Right lobe of liver (tissue), 6 donors: ENCODE measurements around the gene PLEKHG3. TPM values are rescaled to one million over a fixed set of nuclear protein-coding genes. Genes with fewer than 3 reads are reported as not detected.
A peak's percentile ranks its signal among the peaks of the same experiment; 100 is the strongest.

Experiments
- ATAC-seq, 4 donors: fragments of 200-7000 bp; cut with Tn5 transposase; one replicate each; pipeline ENCODE4 v1.9.1; 2020; ENCODE audit warnings: mild to moderate bottlenecking in 4 of 4, moderate library complexity in 4 of 4
- DNase-seq, 3 donors: peaks; one replicate each; pipeline ENCODE4 v3.0.0-alpha.2; 2020
- H3K27ac ChIP-seq, 3 donors: fragments of 200-600 bp; one replicate each; pipeline ENCODE4 v1.8.0; 2022
- H3K27me3 ChIP-seq, 2 donors: fragments of 200-600 bp; one replicate each; pipeline ENCODE4 v1.8.0; 2022
- H3K36me3 ChIP-seq, 4 donors: fragments of 200-600 bp; sonication (generic) in 1 of 4; one replicate each; pipeline versions ENCODE4 v1.5.1 to v1.8.0; 2017 to 2022; ENCODE audit warnings: control low read depth in 1 of 4
- H3K4me1 ChIP-seq, 4 donors: fragments of 200-600 bp; sonication (generic) in 1 of 4; one replicate each; pipeline versions ENCODE4 v1.5.1 to v1.8.0; 2017 to 2022; ENCODE audit warnings: control low read depth in 1 of 4
- H3K4me3 ChIP-seq, 3 donors: fragments of 200-600 bp; one replicate each; pipeline ENCODE4 v1.8.0; 2022
- H3K9me3 ChIP-seq, 4 donors: fragments of 200-600 bp; sonication (generic) in 1 of 4; one replicate each; pipeline versions ENCODE4 v1.5.1 to v1.8.0; 2017 to 2022; ENCODE audit warnings: control low read depth in 1 of 4
- CTCF ChIP-seq, 4 donors: fragments of 200-600 bp in 3 of 4; fragments of 450-650 bp in 1 of 4; IDR thresholded peaks; one replicate each; pipeline versions ENCODE4 v1.5.1 to v1.8.0; 2016 to 2022; ENCODE audit warnings: antibody characterized with exemption in 4 of 4, mild to moderate bottlenecking in 2 of 4
- POLR2A ChIP-seq: fragments of 450-650 bp; IDR thresholded peaks from one replicate; pipeline ENCODE4 v1.6.1; 2017; ENCODE audit warnings: antibody characterized with exemption, mild to moderate bottlenecking
- WGBS: methylation state at CpG from one replicate; pipeline ENCODE4 v1.1.6; 2018; ENCODE audit warnings: low coverage, low lambda C conversion rate; ENCODE audit not compliant: insufficient coverage; ENCODE audit errors: missing lambda C conversion rate; 5-methylcytosine and 5-hydroxymethylcytosine counted together
- intact Hi-C, 2 donors: fragments of 100-400 bp; cut with DNase I; formaldehyde crosslinking; loops; one replicate each; pipeline versions ENCODE4 v1.11.2 to v1.14.1; 2022
- total RNA-seq, 6 experiments: library from RNA; depleted of rRNA in 2 of 6; stranded (reverse); fragments of >200 nt in 2 of 6; fragmentation: NEBNext Ultra II Directional in 3 of 6; extraction: Animal tissue kit (Norgen Biotek cat#: 25700) in 3 of 6; gene quantifications; one replicate each; pipeline versions ENCODE4 v1.1.0 to v1.2.4, GENCODE V29; 2016 to 2023
- donor health status: DM: no; HTN: yes; CAD: no.
- donor health status: DM: no; HTN: no; CAD: no.
- donor health status: DM: no; HTN: no; CAD: no.
- donor health status: DM: no; HTN: yes; CAD: no.
- donor health status: DM: no; HTN: yes; CAD: no.

PLEKHG3 gene
- total RNA-seq, 6 experiments from 2014 or later: 25.4 to 49.1 (median 28.0) TPM

GRCh38 chr14:64743061-64743460 lies 38.8 kb downstream of the PLEKHG3 start:
- Histone ChIP-seq H3K4me3 (no peak overlapping the region), H3K27me3 (no peaks in the 10 kb centered on the region), H3K4me1 (peaks cover 0 to 3% (median 0%) of the 10 kb centered on the region in 4 donors), H3K9me3 (no peaks in the 10 kb centered on the region), H3K36me3 (peaks cover 0 to 65% (median 25%) of the 10 kb centered on the region in 4 donors), H3K27ac (no peak overlapping the region)
- ATAC-seq (no peak), DNase-seq (no peak)
- no peak for TF ChIP-seq CTCF (IDR thresholded peaks at IDR 0.05)
- no peak for TF ChIP-seq POLR2A
- intact Hi-C loops: no loop called here
- no CpG with 5 or more reads among the region's 27 CpGs for WGBS

GRCh38 chr14:64745511-64746091 lies 41.4 kb downstream of the PLEKHG3 start:
- H3K36me3 ChIP-seq: peaks cover 0 to 47% (median 19%) of the 10 kb centered on the region in 4 donors
- peak; percentile 16 to 44 (median 34) for ATAC-seq
- peak in 1 of 4 donors; percentile 6 for TF ChIP-seq CTCF (IDR thresholded peaks at IDR 0.05)
- no peak for TF ChIP-seq POLR2A

GRCh38 chr14:64746298-64747250 lies 42.4 kb downstream of the PLEKHG3 start:
- intact Hi-C loops: no loop called here
- Histone ChIP-seq H3K4me1 (peaks cover 0 to 3% (median 0%) of the 10 kb centered on the region in 4 donors), H3K9me3 (no peaks in the 10 kb centered on the region), H3K27ac (no peak overlapping the region), H3K4me3 (no peak overlapping the region), H3K36me3 (peaks cover 0 to 37% (median 14%) of the 10 kb centered on the region in 4 donors), H3K27me3 (no peaks in the 10 kb centered on the region)
- 59% methylated on average over 6 of the region's 12 CpGs for WGBS
- ATAC-seq: peak in 2 of 4 donors; percentile 4 to 8
- TF ChIP-seq POLR2A: no peak
- TF ChIP-seq CTCF (IDR thresholded peaks at IDR 0.05): no peak
- no peak for DNase-seq

More at GRCh38 chr14:64745511-64746091, 41.4 kb downstream of the PLEKHG3 start:
- no peaks in the 10 kb centered on the region for H3K27me3 ChIP-seq
- no peak overlapping the region for H3K27ac ChIP-seq
- no peak for DNase-seq
- no peak overlapping the region for H3K4me3 ChIP-seq
- peaks cover 0 to 3% (median 0%) of the 10 kb centered on the region in 4 donors for H3K4me1 ChIP-seq
- intact Hi-C loops: no loop called here
- H3K9me3 ChIP-seq: no peaks in the 10 kb centered on the region
- no CpG with 5 or more reads among the region's 8 CpGs for WGBS

GRCh38 chr14:64747327-64747726 lies 43.1 kb downstream of the PLEKHG3 start:
- WGBS: 86% methylated on average over 2 of the region's 5 CpGs
- H3K4me3 ChIP-seq: no peak overlapping the region
- H3K36me3 ChIP-seq: peaks cover 0 to 29% (median 11%) of the 10 kb centered on the region in 4 donors
- peaks cover 0 to 3% (median 0%) of the 10 kb centered on the region in 4 donors for H3K4me1 ChIP-seq
- H3K27ac ChIP-seq: no peak overlapping the region
- DNase-seq (no peak), ATAC-seq (no peak)
- no peaks in the 10 kb centered on the region for H3K9me3 ChIP-seq
- H3K27me3 ChIP-seq: no peaks in the 10 kb centered on the region
- intact Hi-C loops: no loop called here
- TF ChIP-seq POLR2A: no peak

- H3K27ac ChIP-seq: no peak overlapping the region
- no CpG with 5 or more reads among the region's 6 CpGs for WGBS
- TF ChIP-seq CTCF (IDR thresholded peaks at IDR 0.05): no peak
- TF ChIP-seq POLR2A: no peak
- H3K27me3 ChIP-seq: no peaks in the 10 kb centered on the region
- no peaks in the 10 kb centered on the region for H3K9me3 ChIP-seq
- H3K4me3 ChIP-seq: no peak overlapping the region
- H3K36me3 ChIP-seq: peaks cover 0 to 17% (median 4%) of the 10 kb centered on the region in 4 donors
- peaks cover 0 to 3% (median 0%) of the 10 kb centered on the region in 4 donors for H3K4me1 ChIP-seq
- intact Hi-C loops: no loop called here
- ATAC-seq (no peak), DNase-seq (no peak)
Observed at GRCh38 chr14:64748521-64748920, 44.3 kb downstream of the PLEKHG3 start.
